HepG2 (cell line): ENCODE measurements around the gene NEK9. TPM values are rescaled to one million over a fixed set of nuclear protein-coding genes. Genes with fewer than 3 reads are reported as not detected.

ENCODE experiments used
- AHR ChIP-seq: IDR thresholded peaks from 2 replicates; pipeline ENCODE4 v1.6.1; 2018; ENCODE audit warnings: missing genetic modification reagents, missing compliant biosample characterization
- HDAC6 ChIP-seq: fragments of 200-600 bp; sonication (generic); IDR thresholded peaks from 2 replicates; pipeline ENCODE4 v1.7.0; 2017; ENCODE audit warnings: mild to moderate bottlenecking, antibody characterized with exemption, low read length, low read depth
- MLLT10 ChIP-seq: sonication (generic); formaldehyde crosslinking; IDR thresholded peaks from 2 replicates; pipeline ENCODE4 v1.4.0; 2020; ENCODE audit warnings: missing genetic modification reagents
- NR2F2 ChIP-seq: IDR thresholded peaks from 2 replicates; pipeline ENCODE4 v1.6.1; 2012; ENCODE audit warnings: low read depth, inconsistent platforms, borderline replicate concordance
- RXRA ChIP-seq: sonication (generic); formaldehyde crosslinking; IDR thresholded peaks from 2 replicates; pipeline ENCODE4 v1.5.1; 2020; ENCODE audit warnings: missing genetic modification reagents
- SMAD1 ChIP-seq: sonication (generic); formaldehyde crosslinking; IDR thresholded peaks from 2 replicates; pipeline ENCODE4 v1.4.0; 2020; ENCODE audit warnings: missing genetic modification reagents, low read depth, mild to moderate bottlenecking, borderline replicate concordance
- SNAI1 ChIP-seq: sonication (generic); formaldehyde crosslinking; IDR thresholded peaks from 2 replicates; pipeline ENCODE4 v1.5.0; 2020; ENCODE audit warnings: mild to moderate bottlenecking, missing genetic modification reagents, borderline replicate concordance
- SRSF4 ChIP-seq: fragments of 200-400 bp; formaldehyde crosslinking; IDR thresholded peaks from one replicate; pipeline ENCODE4 v1.6.1; 2018; ENCODE audit warnings: mild to moderate bottlenecking, low read depth, low read length, moderate library complexity; ENCODE audit not compliant: poor library complexity, severe bottlenecking
- YEATS2 ChIP-seq: sonication (generic); formaldehyde crosslinking; IDR thresholded peaks from 2 replicates; pipeline ENCODE4 v1.4.0; 2020; ENCODE audit warnings: missing genetic modification reagents, borderline replicate concordance
- ZBTB38 ChIP-seq: sonication (generic); formaldehyde crosslinking; IDR thresholded peaks from 2 replicates; pipeline ENCODE4 v1.5.1; 2020; ENCODE audit warnings: mild to moderate bottlenecking, missing genetic modification reagents
- ZKSCAN5 ChIP-seq: sonication (generic); formaldehyde crosslinking; IDR thresholded peaks from 2 replicates; pipeline ENCODE4 v1.5.1; 2020; ENCODE audit warnings: mild to moderate bottlenecking, missing genetic modification reagents
- ZNF280B ChIP-seq: sonication (generic); formaldehyde crosslinking; IDR thresholded peaks from 2 replicates; pipeline ENCODE4 v1.5.0; 2020; ENCODE audit warnings: missing genetic modification reagents, mild to moderate bottlenecking, borderline replicate concordance
- ZNF296 ChIP-seq: sonication (generic); formaldehyde crosslinking; conservative IDR thresholded peaks from 2 replicates; pipeline ENCODE4 v1.5.0; 2020; ENCODE audit warnings: mild to moderate bottlenecking, missing genetic modification reagents
- ZNF451 ChIP-seq: sonication (generic); formaldehyde crosslinking; IDR thresholded peaks from 2 replicates; pipeline ENCODE4 v1.5.0; 2020; ENCODE audit warnings: mild to moderate bottlenecking, missing genetic modification reagents
- ZNF557 ChIP-seq: sonication (generic); formaldehyde crosslinking; IDR thresholded peaks from 2 replicates; pipeline ENCODE4 v1.4.0; 2020; ENCODE audit warnings: missing genetic modification reagents
- ZNF639 ChIP-seq: conservative IDR thresholded peaks from 2 replicates; pipeline ENCODE4 v1.6.1; 2018; ENCODE audit warnings: missing genetic modification reagents
- ZNF83 ChIP-seq: sonication (generic); formaldehyde crosslinking; IDR thresholded peaks from 2 replicates; pipeline ENCODE4 v1.4.0; 2020; ENCODE audit warnings: missing genetic modification reagents, mild to moderate bottlenecking, borderline replicate concordance
- polyA plus RNA-seq, 8 experiments: library from polyadenylated mRNA; depleted of rRNA in 3 of 8; stranded (reverse) in 7 of 8; unstranded in 1 of 8; fragments of >200 nt; fragmentation: Illumina TruSeq in 4 of 8; extraction: Trizol in 4 of 8; gene quantifications; 2 replicates each; pipeline versions ENCODE4 v1.2.1 to v1.2.3, GENCODE V29; 2011 to 2016; ENCODE audit warnings: low read depth in 4 of 8, missing spikeins in 1 of 8, mixed read lengths in 1 of 8; ENCODE audit not compliant: insufficient read depth in 1 of 8
- total RNA-seq, 5 experiments: library from RNA; depleted of rRNA; stranded (reverse); fragments of >200 nt; fragmentation: Illumina TruSeq; extraction: Trizol; gene quantifications; 2 replicates each; pipeline ENCODE4 v1.2.3, GENCODE V29; 2016; ENCODE audit warnings: low read depth in 1 of 5
- TF ChIP-seq, protein P1 (sequence below): sonication (generic); formaldehyde crosslinking; IDR thresholded peaks from 2 replicates; pipeline ENCODE4 v1.5.0; 2020; ENCODE audit warnings: mild to moderate bottlenecking, missing genetic modification reagents, borderline replicate concordance
- TF ChIP-seq, protein P2 (sequence below): sonication (generic); formaldehyde crosslinking; IDR thresholded peaks from 2 replicates; pipeline ENCODE4 v1.5.1; 2020; ENCODE audit warnings: mild to moderate bottlenecking, moderate library complexity, missing genetic modification reagents
- TF ChIP-seq, protein P3 (sequence below): IDR thresholded peaks from 2 replicates; pipeline ENCODE4 v1.6.1; 2016; ENCODE audit warnings: missing genetic modification reagents, missing compliant biosample characterization

The NEK9 gene
- total and polyA plus RNA-seq, 2 of the 13 experiments (the other 11 are each of a cell fraction or from before 2014, with no cell fraction given), result 16.5 to 27.3 TPM

GRCh38 chr14:75069121-75069810, 57.6 kb downstream of the NEK9 start, which contains the start of gene ZC2HC1C (continued):
- TF ChIP-seq ZNF280B (CRISPR knock-in tag) (no peak), ZNF451 (CRISPR knock-in tag) (peak; percentile 37; the same call in 1 of the 2 replicates), SMAD1 (CRISPR knock-in tag) (peak; percentile 80; the same call in 1 of the 2 replicates), MLLT10 (CRISPR knock-in tag) (no peak), SNAI1 (CRISPR knock-in tag) (peak; percentile 75; the same call in 1 of the 2 replicates), YEATS2 (CRISPR knock-in tag) (peak; percentile 53), SRSF4 (no peak), ZNF83 (0 out of 2 replicates have a peak, but pooled peaks have one; percentile 45), NR2F2 (no peak), RXRA (CRISPR knock-in tag) (peak; percentile 98), ZKSCAN5 (CRISPR knock-in tag) (no peak), ZNF296 (CRISPR knock-in tag) (peak; percentile 84), ZNF639 (CRISPR knock-in tag) (peak; percentile 42), HDAC6 (no peak), AHR (CRISPR knock-in tag) (no peak), ZBTB38 (peak; percentile 40; the same call in 1 of the 2 replicates), ZNF557 (CRISPR knock-in tag) (0 out of 2 replicates have a peak, but pooled peaks have one; percentile 67)
- TF ChIP-seq, protein P1, sequence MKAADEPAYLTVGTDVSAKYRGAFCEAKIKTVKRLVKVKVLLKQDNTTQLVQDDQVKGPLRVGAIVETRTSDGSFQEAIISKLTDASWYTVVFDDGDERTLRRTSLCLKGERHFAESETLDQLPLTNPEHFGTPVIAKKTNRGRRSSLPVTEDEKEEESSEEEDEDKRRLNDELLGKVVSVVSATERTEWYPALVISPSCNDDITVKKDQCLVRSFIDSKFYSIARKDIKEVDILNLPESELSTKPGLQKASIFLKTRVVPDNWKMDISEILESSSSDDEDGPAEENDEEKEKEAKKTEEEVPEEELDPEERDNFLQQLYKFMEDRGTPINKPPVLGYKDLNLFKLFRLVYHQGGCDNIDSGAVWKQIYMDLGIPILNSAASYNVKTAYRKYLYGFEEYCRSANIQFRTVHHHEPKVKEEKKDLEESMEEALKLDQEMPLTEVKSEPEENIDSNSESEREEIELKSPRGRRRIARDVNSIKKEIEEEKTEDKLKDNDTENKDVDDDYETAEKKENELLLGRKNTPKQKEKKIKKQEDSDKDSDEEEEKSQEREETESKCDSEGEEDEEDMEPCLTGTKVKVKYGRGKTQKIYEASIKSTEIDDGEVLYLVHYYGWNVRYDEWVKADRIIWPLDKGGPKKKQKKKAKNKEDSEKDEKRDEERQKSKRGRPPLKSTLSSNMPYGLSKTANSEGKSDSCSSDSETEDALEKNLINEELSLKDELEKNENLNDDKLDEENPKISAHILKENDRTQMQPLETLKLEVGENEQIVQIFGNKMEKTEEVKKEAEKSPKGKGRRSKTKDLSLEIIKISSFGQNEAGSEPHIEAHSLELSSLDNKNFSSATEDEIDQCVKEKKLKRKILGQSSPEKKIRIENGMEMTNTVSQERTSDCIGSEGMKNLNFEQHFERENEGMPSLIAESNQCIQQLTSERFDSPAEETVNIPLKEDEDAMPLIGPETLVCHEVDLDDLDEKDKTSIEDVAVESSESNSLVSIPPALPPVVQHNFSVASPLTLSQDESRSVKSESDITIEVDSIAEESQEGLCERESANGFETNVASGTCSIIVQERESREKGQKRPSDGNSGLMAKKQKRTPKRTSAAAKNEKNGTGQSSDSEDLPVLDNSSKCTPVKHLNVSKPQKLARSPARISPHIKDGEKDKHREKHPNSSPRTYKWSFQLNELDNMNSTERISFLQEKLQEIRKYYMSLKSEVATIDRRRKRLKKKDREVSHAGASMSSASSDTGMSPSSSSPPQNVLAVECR, result peak; percentile 89
- TF ChIP-seq, protein P2, sequence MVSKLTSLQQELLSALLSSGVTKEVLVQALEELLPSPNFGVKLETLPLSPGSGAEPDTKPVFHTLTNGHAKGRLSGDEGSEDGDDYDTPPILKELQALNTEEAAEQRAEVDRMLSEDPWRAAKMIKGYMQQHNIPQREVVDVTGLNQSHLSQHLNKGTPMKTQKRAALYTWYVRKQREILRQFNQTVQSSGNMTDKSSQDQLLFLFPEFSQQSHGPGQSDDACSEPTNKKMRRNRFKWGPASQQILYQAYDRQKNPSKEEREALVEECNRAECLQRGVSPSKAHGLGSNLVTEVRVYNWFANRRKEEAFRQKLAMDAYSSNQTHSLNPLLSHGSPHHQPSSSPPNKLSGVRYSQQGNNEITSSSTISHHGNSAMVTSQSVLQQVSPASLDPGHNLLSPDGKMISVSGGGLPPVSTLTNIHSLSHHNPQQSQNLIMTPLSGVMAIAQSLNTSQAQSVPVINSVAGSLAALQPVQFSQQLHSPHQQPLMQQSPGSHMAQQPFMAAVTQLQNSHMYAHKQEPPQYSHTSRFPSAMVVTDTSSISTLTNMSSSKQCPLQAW, result peak; percentile 88
- TF ChIP-seq, protein P3, sequence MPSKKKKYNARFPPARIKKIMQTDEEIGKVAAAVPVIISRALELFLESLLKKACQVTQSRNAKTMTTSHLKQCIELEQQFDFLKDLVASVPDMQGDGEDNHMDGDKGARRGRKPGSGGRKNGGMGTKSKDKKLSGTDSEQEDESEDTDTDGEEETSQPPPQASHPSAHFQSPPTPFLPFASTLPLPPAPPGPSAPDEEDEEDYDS (CRISPR knock-in tag), result peak; percentile 71
